ENCODE results near the gene VEGFB.
"Not testable (repeated sequence)": the region's sequence is repeated elsewhere in the genome, so short reads cannot be mapped to it uniquely, and the experiment has no call there.

The VEGFB gene

DNA sequence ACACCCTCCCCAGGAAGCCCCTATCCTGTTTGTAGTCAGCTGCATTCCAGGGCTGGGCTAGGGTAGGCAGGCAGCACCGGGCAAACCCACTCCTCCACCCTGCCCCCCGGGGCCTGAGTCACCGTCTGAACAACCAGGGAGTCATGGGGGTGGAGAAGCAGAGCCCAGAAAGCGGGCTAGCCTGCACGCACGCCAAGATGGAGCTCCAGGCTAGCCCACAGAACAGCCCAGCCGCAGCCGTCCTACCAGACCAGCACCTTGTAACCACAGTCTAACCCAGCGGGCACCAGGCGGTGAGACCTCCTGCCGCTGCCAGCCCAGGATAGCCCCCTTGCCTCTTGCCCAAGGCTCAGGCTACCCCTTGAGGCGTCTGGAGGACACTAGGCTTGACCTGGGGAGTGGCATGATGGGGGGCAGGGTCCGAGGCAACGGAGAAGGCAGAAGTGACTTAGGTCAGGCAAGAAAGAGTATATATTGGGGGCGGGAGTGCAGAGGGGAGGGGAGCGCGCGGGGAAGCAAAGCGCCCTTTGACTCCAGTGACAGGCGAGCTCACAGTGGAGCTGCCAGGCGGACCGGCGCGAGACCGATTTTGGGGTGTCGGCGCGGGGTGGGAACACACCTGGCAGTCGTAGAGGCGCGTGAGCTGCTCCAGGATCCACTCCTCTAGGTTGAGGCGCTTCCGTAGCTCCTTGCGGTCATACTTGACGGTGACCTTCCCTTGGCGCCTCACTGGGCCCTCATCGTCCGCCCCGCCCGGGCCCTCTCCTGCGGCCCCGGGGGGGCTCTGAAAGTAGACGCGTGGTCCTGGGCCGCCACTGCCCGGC lies 11.6 kb downstream of the VEGFB start:
- H3K9me3 ChIP-seq (ENCODE audit: control insufficient read depth in 5 of 5, low read length in 5 of 5): no peaks in the 10 kb centered on the region
- peak overlapping the region in 4 of 5 donors; percentile 54 to 75 (median 62) for H3K9ac ChIP-seq (ENCODE audit: low read length in 5 of 5)
- H3K36me3 ChIP-seq (ENCODE audit: control insufficient read depth in 5 of 5, insufficient read depth in 5 of 5, low read length in 5 of 5): peaks cover 0 to 14% (median 11%) of the 10 kb centered on the region in 5 donors
- H3K27ac ChIP-seq (ENCODE audit: low read depth, low read length): peak overlapping the region; percentile 89
- peaks cover 2 to 63% (median 54%) of the 10 kb centered on the region in 5 donors for H3K4me1 ChIP-seq (ENCODE audit: control insufficient read depth in 5 of 5, insufficient read depth in 5 of 5, low read length in 5 of 5)
- peaks cover 0 to 2% (median 0%) of the 10 kb centered on the region in 5 donors for H3K27me3 ChIP-seq (ENCODE audit: control insufficient read depth in 5 of 5, insufficient read depth in 4 of 5, low read length in 5 of 5)
- peak overlapping the region; percentile 63 to 73 (median 72) for H3K4me3 ChIP-seq (ENCODE audit: low read depth in 1 of 5, low read length in 5 of 5)

GRCh38 chr11:64246621-64246870 lies 12.2 kb downstream of the VEGFB start:
- H3K4me3 ChIP-seq (ENCODE audit: low read depth in 1 of 5, low read length in 5 of 5): peak overlapping the region in 2 of 5 donors; percentile 68 to 73
- H3K9me3 ChIP-seq (ENCODE audit: control insufficient read depth in 5 of 5, low read length in 5 of 5); H3K27ac ChIP-seq (ENCODE audit: low read depth, low read length); H3K27me3 ChIP-seq (ENCODE audit: control insufficient read depth in 5 of 5, insufficient read depth in 4 of 5, low read length in 5 of 5): not testable (repeated sequence)
- peaks cover 0 to 14% (median 11%) of the 10 kb centered on the region in 5 donors for H3K36me3 ChIP-seq (ENCODE audit: control insufficient read depth in 5 of 5, insufficient read depth in 5 of 5, low read length in 5 of 5)
- H3K9ac ChIP-seq (ENCODE audit: low read length in 5 of 5): peak overlapping the region in 1 of 5 donors; percentile 60
- H3K4me1 ChIP-seq (ENCODE audit: control insufficient read depth in 5 of 5, insufficient read depth in 5 of 5, low read length in 5 of 5): peaks cover 2 to 65% (median 54%) of the 10 kb centered on the region in 5 donors

DNA sequence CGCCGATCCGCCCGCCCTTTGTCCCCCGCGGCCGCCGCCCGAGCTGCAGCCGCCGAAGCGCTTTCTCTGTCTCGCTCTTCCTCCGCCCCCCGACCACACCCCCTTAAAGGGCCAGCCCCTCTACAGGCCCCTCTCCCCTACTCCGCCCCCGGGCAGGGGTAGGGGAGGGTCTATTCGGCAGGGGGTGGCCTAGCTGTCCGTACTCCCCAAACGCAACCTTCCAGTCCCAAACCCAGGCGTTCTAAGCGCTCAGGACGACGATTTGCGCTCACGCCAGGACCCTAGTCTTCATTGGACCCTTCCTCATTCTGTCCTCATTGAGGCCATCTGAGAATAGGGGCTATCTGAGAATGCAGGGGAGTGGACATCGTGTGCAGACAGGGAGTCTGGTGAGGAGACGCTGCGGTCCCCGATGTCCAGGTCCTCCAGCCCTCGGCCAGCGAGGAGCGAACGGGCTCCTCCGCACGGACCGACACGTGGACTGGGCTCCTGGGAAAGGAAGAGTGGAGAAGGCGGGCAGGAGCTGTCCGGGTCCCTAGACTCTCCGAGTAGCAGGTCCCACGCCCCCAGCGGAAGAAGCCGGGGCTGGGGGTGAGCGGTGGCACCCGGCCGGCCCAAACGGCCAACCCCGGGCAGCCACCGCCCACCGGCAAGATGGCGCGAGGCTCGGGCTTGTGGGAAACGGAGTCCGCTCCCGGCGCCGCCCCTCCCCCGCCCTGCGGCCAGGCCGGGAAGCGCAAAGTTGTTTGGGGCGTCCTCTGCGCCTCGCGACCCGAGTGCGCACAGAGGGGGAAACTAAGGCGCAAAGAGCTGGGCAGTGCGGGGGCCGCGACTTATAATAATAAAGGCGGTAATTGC lies 12.7 kb downstream of the VEGFB start, which contains the start of gene PPP1R14B:
TSS of gene PPP1R14B (minus strand) at position 73 of the 858 bp plus-strand sequence. CDS start 270 bp downstream, outside the sequence.
- Histone ChIP-seq H3K9me3 (ENCODE audit: control insufficient read depth in 5 of 5, low read length in 5 of 5) (no peaks in the 10 kb centered on the region), H3K36me3 (ENCODE audit: control insufficient read depth in 5 of 5, insufficient read depth in 5 of 5, low read length in 5 of 5) (peaks cover 0 to 14% (median 11%) of the 10 kb centered on the region in 5 donors), H3K9ac (ENCODE audit: low read length in 5 of 5) (peak within 1 kb of the TSS; percentile 65 to 91 (median 82)), H3K27me3 (ENCODE audit: control insufficient read depth in 5 of 5, insufficient read depth in 4 of 5, low read length in 5 of 5) (no peaks in the 10 kb centered on the region), H3K4me3 (ENCODE audit: low read depth in 1 of 5, low read length in 5 of 5) (peak within 1 kb of the TSS; percentile 76 to 92 (median 83)), H3K27ac (ENCODE audit: low read depth, low read length) (peak within 1 kb of the TSS; percentile 94), H3K4me1 (ENCODE audit: control insufficient read depth in 5 of 5, insufficient read depth in 5 of 5, low read length in 5 of 5) (peaks cover 2 to 65% (median 54%) of the 10 kb centered on the region in 5 donors)

- Histone ChIP-seq H3K27me3 (ENCODE audit: control insufficient read depth in 5 of 5, insufficient read depth in 4 of 5, low read length in 5 of 5) (no peaks in the 10 kb centered on the region), H3K9me3 (ENCODE audit: control insufficient read depth in 5 of 5, low read length in 5 of 5) (no peaks in the 10 kb centered on the region), H3K36me3 (ENCODE audit: control insufficient read depth in 5 of 5, insufficient read depth in 5 of 5, low read length in 5 of 5) (peaks cover 0 to 14% (median 11%) of the 10 kb centered on the region in 5 donors), H3K4me1 (ENCODE audit: control insufficient read depth in 5 of 5, insufficient read depth in 5 of 5, low read length in 5 of 5) (peaks cover 2 to 65% (median 54%) of the 10 kb centered on the region in 5 donors), H3K27ac (ENCODE audit: low read depth, low read length) (peak overlapping the region; percentile 94), H3K9ac (ENCODE audit: low read length in 5 of 5) (peak overlapping the region in 4 of 5 donors; percentile 26 to 91 (median 84)), H3K4me3 (ENCODE audit: low read depth in 1 of 5, low read length in 5 of 5) (peak overlapping the region in 4 of 5 donors; percentile 76 to 92 (median 87))
Observed at GRCh38 chr11:64247729-64248531, 13.5 kb downstream of the VEGFB start.

DNA sequence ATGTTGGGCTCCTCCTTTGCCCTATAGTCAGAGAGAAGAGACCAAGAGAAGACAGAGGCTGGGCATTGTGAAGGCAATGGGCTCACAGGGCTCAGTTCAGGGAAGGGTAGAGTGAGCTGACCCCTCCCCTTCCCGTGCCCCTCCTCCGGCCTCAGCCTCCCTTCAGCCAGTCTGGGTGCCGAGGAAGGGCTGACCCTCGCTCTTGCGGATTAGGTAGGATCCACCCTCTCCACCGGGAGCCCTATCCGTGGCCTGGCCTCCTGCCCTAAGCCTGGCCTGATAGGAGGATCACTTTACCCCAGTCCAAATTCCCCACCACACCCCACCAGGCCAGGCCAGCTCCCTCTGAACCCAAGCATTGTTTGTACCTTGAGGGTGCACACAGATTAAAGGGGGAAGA lies 14.2 kb downstream of the VEGFB start:
- Histone ChIP-seq H3K4me1 (ENCODE audit: control insufficient read depth in 5 of 5, insufficient read depth in 5 of 5, low read length in 5 of 5) (peaks cover 2 to 65% (median 55%) of the 10 kb centered on the region in 5 donors), H3K27me3 (ENCODE audit: control insufficient read depth in 5 of 5, insufficient read depth in 4 of 5, low read length in 5 of 5) (no peaks in the 10 kb centered on the region), H3K36me3 (ENCODE audit: control insufficient read depth in 5 of 5, insufficient read depth in 5 of 5, low read length in 5 of 5) (peaks cover 0 to 7% (median 7%) of the 10 kb centered on the region in 5 donors), H3K27ac (ENCODE audit: low read depth, low read length) (no peak overlapping the region), H3K9me3 (ENCODE audit: control insufficient read depth in 5 of 5, low read length in 5 of 5) (no peaks in the 10 kb centered on the region), H3K9ac (ENCODE audit: low read length in 5 of 5) (no peak overlapping the region), H3K4me3 (ENCODE audit: low read depth in 1 of 5, low read length in 5 of 5) (no peak overlapping the region)

DNA sequence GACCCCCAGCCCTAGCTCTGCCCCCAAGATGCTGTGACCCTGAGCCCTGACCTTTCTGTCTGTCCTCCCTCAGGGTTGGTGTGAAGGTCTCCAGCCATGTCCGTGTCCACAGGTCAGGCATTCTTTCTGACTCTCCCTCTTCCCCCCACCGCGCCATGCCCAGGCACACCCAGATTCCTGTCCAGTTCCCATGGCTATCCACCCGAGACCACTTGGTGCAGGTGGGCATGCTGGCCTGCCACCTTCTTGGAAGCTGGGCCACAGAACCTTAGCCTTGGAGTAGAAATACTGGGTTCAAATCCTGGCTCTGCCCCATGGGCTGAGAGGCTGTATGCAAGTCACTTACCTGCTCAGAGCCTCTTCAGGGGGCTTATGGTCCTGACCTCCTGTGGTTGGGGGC lies 14.7 kb downstream of the VEGFB start:
- Histone ChIP-seq H3K27me3 (ENCODE audit: control insufficient read depth in 5 of 5, insufficient read depth in 4 of 5, low read length in 5 of 5) (no peaks in the 10 kb centered on the region), H3K4me3 (ENCODE audit: low read depth in 1 of 5, low read length in 5 of 5) (no peak overlapping the region), H3K9ac (ENCODE audit: low read length in 5 of 5) (no peak overlapping the region), H3K9me3 (ENCODE audit: control insufficient read depth in 5 of 5, low read length in 5 of 5) (no peaks in the 10 kb centered on the region), H3K36me3 (ENCODE audit: control insufficient read depth in 5 of 5, insufficient read depth in 5 of 5, low read length in 5 of 5) (peaks cover 0 to 5% (median 3%) of the 10 kb centered on the region in 5 donors), H3K27ac (ENCODE audit: low read depth, low read length) (no peak overlapping the region), H3K4me1 (ENCODE audit: control insufficient read depth in 5 of 5, insufficient read depth in 5 of 5, low read length in 5 of 5) (peaks cover 2 to 64% (median 58%) of the 10 kb centered on the region in 5 donors)

DNA sequence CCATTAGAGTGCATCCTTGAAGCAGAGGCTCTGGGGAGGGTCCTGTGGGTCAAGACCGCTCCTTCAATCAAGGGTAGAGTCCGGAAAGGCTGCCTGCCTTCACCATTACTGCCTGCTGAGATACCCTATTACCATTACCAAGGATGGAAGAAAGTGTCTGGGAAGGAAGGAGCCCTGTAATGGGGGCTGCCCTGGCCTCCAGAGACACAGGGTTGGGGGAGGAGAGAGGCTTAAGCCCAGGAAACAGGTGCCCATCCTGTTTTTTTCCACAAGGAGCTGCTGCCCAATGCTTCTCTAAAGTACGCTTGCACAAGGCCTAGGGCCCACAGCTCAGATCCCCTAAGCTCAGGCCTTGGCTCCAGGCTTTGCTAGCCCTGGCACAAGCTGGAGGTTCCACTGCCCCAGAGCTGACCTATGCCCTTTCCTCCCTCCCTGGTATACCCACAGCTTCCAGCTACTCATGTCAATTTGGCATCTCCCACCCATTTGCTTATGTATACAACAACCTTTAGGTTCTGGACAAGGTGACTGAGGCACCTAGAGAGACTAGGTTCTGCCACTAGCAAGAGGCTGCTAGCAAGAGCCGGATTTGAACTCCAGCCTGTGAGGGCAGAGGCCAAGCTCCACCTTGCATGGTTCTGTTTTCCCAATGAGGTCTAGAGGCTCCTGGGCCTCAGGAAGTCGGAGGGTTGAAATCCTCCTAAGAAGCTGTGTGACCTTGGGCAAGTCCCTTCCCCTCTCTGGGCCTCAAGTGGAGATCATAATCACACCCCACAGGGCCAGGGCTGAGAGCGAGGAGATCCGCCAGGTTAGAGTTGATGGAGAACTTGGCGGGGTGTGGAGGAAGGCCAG lies 15.4 kb downstream of the VEGFB start:
- Histone ChIP-seq H3K36me3 (ENCODE audit: control insufficient read depth in 5 of 5, insufficient read depth in 5 of 5, low read length in 5 of 5) (peaks cover 0 to 8% (median 7%) of the 10 kb centered on the region in 5 donors), H3K9ac (ENCODE audit: low read length in 5 of 5) (peak overlapping the region in 1 of 5 donors; percentile 22), H3K27me3 (ENCODE audit: control insufficient read depth in 5 of 5, insufficient read depth in 4 of 5, low read length in 5 of 5) (no peaks in the 10 kb centered on the region), H3K9me3 (ENCODE audit: control insufficient read depth in 5 of 5, low read length in 5 of 5) (no peaks in the 10 kb centered on the region), H3K27ac (ENCODE audit: low read depth, low read length) (no peak overlapping the region), H3K4me1 (ENCODE audit: control insufficient read depth in 5 of 5, insufficient read depth in 5 of 5, low read length in 5 of 5) (peaks cover 2 to 62% (median 58%) of the 10 kb centered on the region in 5 donors), H3K4me3 (ENCODE audit: low read depth in 1 of 5, low read length in 5 of 5) (no peak overlapping the region)

GRCh38 chr11:64250415-64251015 lies 16.1 kb downstream of the VEGFB start:
- Histone ChIP-seq H3K27ac (ENCODE audit: low read depth, low read length) (no peak overlapping the region), H3K9me3 (ENCODE audit: control insufficient read depth in 5 of 5, low read length in 5 of 5) (no peaks in the 10 kb centered on the region), H3K4me3 (ENCODE audit: low read depth in 1 of 5, low read length in 5 of 5) (peak overlapping the region in 4 of 5 donors; percentile 47 to 66 (median 64)), H3K36me3 (ENCODE audit: control insufficient read depth in 5 of 5, insufficient read depth in 5 of 5, low read length in 5 of 5) (peaks cover 0 to 15% (median 13%) of the 10 kb centered on the region in 5 donors), H3K9ac (ENCODE audit: low read length in 5 of 5) (peak overlapping the region in 4 of 5 donors; percentile 16 to 59 (median 48)), H3K4me1 (ENCODE audit: control insufficient read depth in 5 of 5, insufficient read depth in 5 of 5, low read length in 5 of 5) (peaks cover 2 to 54% (median 51%) of the 10 kb centered on the region in 5 donors), H3K27me3 (ENCODE audit: control insufficient read depth in 5 of 5, insufficient read depth in 4 of 5, low read length in 5 of 5) (no peaks in the 10 kb centered on the region)

Data from subcutaneous abdominal adipose tissue (tissue), 5 donors.